ENCODE measurements around the gene PLAU. TPM values are rescaled to one million over a fixed set of nuclear protein-coding genes. Genes with fewer than 3 reads are reported as not detected.

The PLAU gene
- total and polyA plus RNA-seq, 10 of the 15 experiments (the other 5 are each of a cell fraction or from before 2014, with no cell fraction given), result 2.5 to 20.9 (median 11.5) TPM

- H3K4me1 ChIP-seq (ENCODE audit: control insufficient read depth, insufficient read depth, low read length), result peaks cover 3% of the 10 kb centered on the region; the same call in 1 of the 2 replicates
- no peak overlapping the region for H3K9ac ChIP-seq (ENCODE audit: control insufficient read depth, insufficient read depth, low read length)
- SMC1A ChIA-PET (ENCODE audit: uncharacterized antibody, unreplicated experiment), result interaction anchor here (3.7 to 34.4 kb wide), 2 partner anchors 9 to 33 kb away, joined by 19 to 1048 read pairs; no protein-coding TSS in a partner anchor
- POLR2A ChIA-PET, result interaction anchor here (1.3 kb wide), 1 partner anchor 12 kb away, joined by 5 read pairs; the partner anchor contains the start of gene PLAU
- H3K79me2 ChIP-seq (ENCODE audit: control insufficient read depth, insufficient read depth, low read length), result no peaks in the 10 kb centered on the region
- WGBS (ENCODE audit: insufficient coverage, insufficient replicate concordance, low lambda C conversion rate, missing lambda C conversion rate), result 19% methylated on average over 2 of the region's 2 CpGs
- ATAC-seq (no peak), FAIRE-seq (no peak), DNase-seq (ENCODE audit: low read depth, low spot score) (no peak)
- H3K4me2 ChIP-seq (ENCODE audit: control insufficient read depth, insufficient read depth), result no peak overlapping the region
- H3K4me3 ChIP-seq, result no peak overlapping the region
- TF ChIP-seq SMC3 (IDR thresholded peaks at IDR 0.05; ENCODE audit: borderline replicate concordance, low read length), result no peak
- no peak for TF ChIP-seq GATAD2B (conservative IDR thresholded peaks at IDR 0.05; ENCODE audit: low read depth)
- no peak for TF ChIP-seq KAT2A (conservative IDR thresholded peaks at IDR 0.05; ENCODE audit: control insufficient read depth, low read depth, low read length)
- no peak for TF ChIP-seq ESRRA (IDR thresholded peaks at IDR 0.05; ENCODE audit: low read length)
- no peak for TF ChIP-seq EP300 (IDR thresholded peaks at IDR 0.05; ENCODE audit: borderline replicate concordance in 1 of 2, control insufficient read depth in 1 of 2, low read depth in 2 of 2, low read length in 2 of 2)
- no peak overlapping the region for H3K27ac ChIP-seq (ENCODE audit: control insufficient read depth, insufficient read depth)
- no peaks in the 10 kb centered on the region for H4K20me1 ChIP-seq (ENCODE audit: control insufficient read depth, insufficient read depth)
- peaks cover 12% of the 10 kb centered on the region; the same call in 2 of the 3 replicates for H3K9me3 ChIP-seq (replicated peaks; ENCODE audit: control insufficient read depth, insufficient read depth, low read length)
- in situ Hi-C loops (cut with MboI), result no loop called here
- intact Hi-C loops (cut with micrococcal nuclease; ENCODE audit: unreplicated experiment), result no loop called here
- RAD21 ChIA-PET (ENCODE audit: unreplicated experiment), result no interaction called here
- peaks cover 0 to 6% of the 10 kb centered on the region in 2 experiments; a peak in 2 of 4 replicates for H3K27me3 ChIP-seq (replicated peaks in 1 of 2; ENCODE audit: control insufficient read depth in 2 of 2, insufficient read depth in 2 of 2, low read length in 1 of 2)
- H2AFZ ChIP-seq (ENCODE audit: control insufficient read depth, low read depth, low read length), result no peak overlapping the region
- no peaks in the 10 kb centered on the region for H3K36me3 ChIP-seq (ENCODE audit: control insufficient read depth in 2 of 2, insufficient read depth in 2 of 2, low read length in 1 of 2)
- CTCF ChIA-PET, result no interaction called here
- BruUV-seq (replicated peaks), result no TSS peak
Observed at GRCh38 chr10:73922864-73923133, 11.9 kb downstream of the PLAU start.

DNA sequence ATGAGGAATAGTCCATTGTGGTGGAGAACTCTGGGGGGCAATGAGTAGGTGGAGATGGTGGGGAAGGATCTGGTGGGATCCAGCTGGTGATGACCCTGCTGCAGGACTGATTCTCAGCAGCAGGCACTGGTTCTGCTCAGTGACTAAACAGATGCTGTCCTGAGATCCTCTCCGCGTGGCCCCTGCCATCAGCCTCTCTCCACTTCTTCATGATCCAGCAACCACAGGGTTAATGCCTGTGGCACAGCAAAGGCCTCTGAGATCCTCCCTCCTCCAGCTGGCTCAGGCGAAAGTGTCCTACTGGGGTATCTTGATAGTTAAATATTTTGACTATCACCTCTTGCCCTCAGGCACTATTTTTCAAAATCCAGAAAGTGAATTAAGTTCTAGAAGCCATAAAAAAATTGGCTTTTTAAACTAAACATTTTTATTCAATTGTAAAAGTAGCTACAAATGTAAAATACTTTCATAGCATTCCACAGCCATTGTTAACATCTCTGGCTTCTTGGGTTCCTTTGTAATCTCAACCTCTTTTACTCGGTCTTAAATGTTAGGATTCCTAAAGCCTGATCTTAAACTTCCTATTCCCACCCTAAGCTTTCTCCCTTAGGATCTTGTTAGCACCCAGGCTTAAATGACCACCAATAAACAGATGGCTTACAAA lies 13.1 kb downstream of the PLAU start:
- H4K20me1 ChIP-seq (ENCODE audit: control insufficient read depth, insufficient read depth), result no peaks in the 10 kb centered on the region
- H3K4me2 ChIP-seq (ENCODE audit: control insufficient read depth, insufficient read depth), result no peak overlapping the region
- no peak for TF ChIP-seq E4F1 (IDR thresholded peaks at IDR 0.05; ENCODE audit: borderline replicate concordance, partially characterized antibody)
- H3K36me3 ChIP-seq (ENCODE audit: control insufficient read depth in 2 of 2, insufficient read depth in 2 of 2, low read length in 1 of 2), result no peaks in the 10 kb centered on the region
- no peak for DNase-seq (ENCODE audit: low read depth, low spot score)
- H3K79me2 ChIP-seq (ENCODE audit: control insufficient read depth, insufficient read depth, low read length), result no peaks in the 10 kb centered on the region
- intact Hi-C loops (cut with micrococcal nuclease; ENCODE audit: unreplicated experiment), result no loop called here
- H2AFZ ChIP-seq (ENCODE audit: control insufficient read depth, low read depth, low read length), result no peak overlapping the region
- ATAC-seq, result no peak
- in situ Hi-C loops (cut with MboI), result no loop called here
- ChIA-PET POLR2A (interaction anchor here (1.1 to 1.3 kb wide), 3 partner anchors 9 to 22 kb away, joined by 3 to 5 read pairs (median 4); partner anchors contain the start of gene PLAU), SMC1A (ENCODE audit: uncharacterized antibody, unreplicated experiment) (interaction anchor here (0.8 to 34.4 kb wide), 3 partner anchors 13 to 34 kb away, joined by 3 to 1048 read pairs (median 3); partner anchors contain the start of gene PLAU), RAD21 (ENCODE audit: unreplicated experiment) (interaction anchor here (0.7 to 1.6 kb wide), 3 partner anchors 16 to 30 kb away, joined by 3 read pairs; no protein-coding TSS in a partner anchor), CTCF (interaction anchor here (0.7 to 5.8 kb wide), 3 partner anchors 12 to 16 kb away, joined by 3 to 35 read pairs (median 4); partner anchors contain the start of gene PLAU)
- H3K27me3 ChIP-seq (replicated peaks in 1 of 2; ENCODE audit: control insufficient read depth in 2 of 2, insufficient read depth in 2 of 2, low read length in 1 of 2), result peaks cover 0 to 6% of the 10 kb centered on the region in 2 experiments; a peak in 2 of 4 replicates
- no peak overlapping the region for H3K9ac ChIP-seq (ENCODE audit: control insufficient read depth, insufficient read depth, low read length)
- 63% methylated on average over 4 of the region's 4 CpGs for WGBS (ENCODE audit: insufficient coverage, insufficient replicate concordance, low lambda C conversion rate, missing lambda C conversion rate)
- H3K9me3 ChIP-seq (replicated peaks; ENCODE audit: control insufficient read depth, insufficient read depth, low read length), result peaks cover 5% of the 10 kb centered on the region; the same call in 2 of the 3 replicates
- no peak for FAIRE-seq
- H3K4me3 ChIP-seq, result no peak overlapping the region
- no peak overlapping the region for H3K27ac ChIP-seq (ENCODE audit: control insufficient read depth, insufficient read depth)
- no TSS peak for BruUV-seq (replicated peaks)
- H3K4me1 ChIP-seq (ENCODE audit: control insufficient read depth, insufficient read depth, low read length), result peaks cover 3% of the 10 kb centered on the region; the same call in 1 of the 2 replicates

Data from GM12878 (cell line).